OCI-LY1 (cell line): ENCODE measurements around the gene ANKFN1.

Experiments
- CTCF ChIP-seq: fragments of 200-600 bp; sonication (generic), shearing (Covaris generic); IDR thresholded peaks from 2 replicates; pipeline ENCODE4 v1.5.1; 2017; ENCODE audit warnings: mild to moderate bottlenecking, antibody characterized with exemption, low read length, moderate library complexity, mixed read lengths
- EZH2 ChIP-seq: fragments of 200-600 bp; sonication (generic), shearing (Covaris generic); IDR thresholded peaks from 2 replicates; pipeline ENCODE4 v1.8.0; 2017; ENCODE audit warnings: borderline replicate concordance, mixed run types, mild to moderate bottlenecking, antibody characterized with exemption, low read length, moderate library complexity, mixed read lengths

- TF ChIP-seq CTCF = no peak
- TF ChIP-seq EZH2 = no peak
Measured at GRCh38 chr17:56514264-56514663, 361.0 kb downstream of the ANKFN1 start.
